ENCODE data around the gene ZBTB8B.
"Not testable (repeated sequence)": the region's sequence is repeated elsewhere in the genome, so short reads cannot be mapped to it uniquely, and the experiment has no call there.

GRCh38 chr1:32481788-32482187, 16.9 kb downstream of the ZBTB8B start:
- TF ChIP-seq, protein P1, sequence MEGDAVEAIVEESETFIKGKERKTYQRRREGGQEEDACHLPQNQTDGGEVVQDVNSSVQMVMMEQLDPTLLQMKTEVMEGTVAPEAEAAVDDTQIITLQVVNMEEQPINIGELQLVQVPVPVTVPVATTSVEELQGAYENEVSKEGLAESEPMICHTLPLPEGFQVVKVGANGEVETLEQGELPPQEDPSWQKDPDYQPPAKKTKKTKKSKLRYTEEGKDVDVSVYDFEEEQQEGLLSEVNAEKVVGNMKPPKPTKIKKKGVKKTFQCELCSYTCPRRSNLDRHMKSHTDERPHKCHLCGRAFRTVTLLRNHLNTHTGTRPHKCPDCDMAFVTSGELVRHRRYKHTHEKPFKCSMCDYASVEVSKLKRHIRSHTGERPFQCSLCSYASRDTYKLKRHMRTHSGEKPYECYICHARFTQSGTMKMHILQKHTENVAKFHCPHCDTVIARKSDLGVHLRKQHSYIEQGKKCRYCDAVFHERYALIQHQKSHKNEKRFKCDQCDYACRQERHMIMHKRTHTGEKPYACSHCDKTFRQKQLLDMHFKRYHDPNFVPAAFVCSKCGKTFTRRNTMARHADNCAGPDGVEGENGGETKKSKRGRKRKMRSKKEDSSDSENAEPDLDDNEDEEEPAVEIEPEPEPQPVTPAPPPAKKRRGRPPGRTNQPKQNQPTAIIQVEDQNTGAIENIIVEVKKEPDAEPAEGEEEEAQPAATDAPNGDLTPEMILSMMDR (IDR thresholded peaks at IDR 0.05): not testable (repeated sequence)
- TF ChIP-seq POLR2A, POLR2AphosphoS5 (IDR thresholded peaks at IDR 0.05): not testable (repeated sequence)

Measured in breast epithelium (tissue), 3 donors.